ENCODE measurements around the gene TCIRG1. TPM values are rescaled to one million over a fixed set of nuclear protein-coding genes. Genes with fewer than 3 reads are reported as not detected.
"Not testable (repeated sequence)": the region's sequence is repeated elsewhere in the genome, so short reads cannot be mapped to it uniquely, and the experiment has no call there.

TCIRG1 gene
- polyA plus RNA-seq, 1 experiment: 26.5 TPM

DNA sequence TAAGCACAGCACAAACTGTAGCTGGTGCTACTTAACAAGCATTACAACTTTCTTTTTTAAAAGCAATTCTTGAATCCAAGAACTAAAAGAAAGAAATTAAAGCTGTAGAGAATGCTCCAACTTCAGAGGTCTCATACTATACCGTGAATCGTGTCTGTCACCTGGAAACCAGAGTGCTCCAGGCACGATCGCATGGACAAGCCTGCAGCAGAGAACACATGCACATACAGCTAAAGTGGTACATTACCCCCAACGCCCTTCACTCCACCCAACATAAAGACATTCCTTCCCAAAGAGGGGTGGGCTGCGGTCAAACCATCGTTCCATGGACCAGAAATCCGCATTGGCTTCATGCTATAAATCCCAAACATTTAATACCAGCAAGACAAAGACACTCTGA, 50.9 kb downstream of the TCIRG1 start:
- Histone ChIP-seq H3K27ac (ENCODE audit: low read depth, low read length) (no peak overlapping the region), H3K27me3 (ENCODE audit: control insufficient read depth, insufficient read depth, low read length) (no peaks in the 10 kb centered on the region), H3K9me3 (ENCODE audit: control insufficient read depth, insufficient read depth, low read length) (no peaks in the 10 kb centered on the region), H3K4me3 (ENCODE audit: low read depth, low read length) (no peak overlapping the region)
- ChIA-PET POLR2A (no interaction called here), CTCF (no interaction called here)
- no peak for TF ChIP-seq CTCF (IDR thresholded peaks at IDR 0.05; ENCODE audit: low read depth, low read length)
- DNase-seq (ENCODE audit: low read depth, low spot score): no peak

DNA sequence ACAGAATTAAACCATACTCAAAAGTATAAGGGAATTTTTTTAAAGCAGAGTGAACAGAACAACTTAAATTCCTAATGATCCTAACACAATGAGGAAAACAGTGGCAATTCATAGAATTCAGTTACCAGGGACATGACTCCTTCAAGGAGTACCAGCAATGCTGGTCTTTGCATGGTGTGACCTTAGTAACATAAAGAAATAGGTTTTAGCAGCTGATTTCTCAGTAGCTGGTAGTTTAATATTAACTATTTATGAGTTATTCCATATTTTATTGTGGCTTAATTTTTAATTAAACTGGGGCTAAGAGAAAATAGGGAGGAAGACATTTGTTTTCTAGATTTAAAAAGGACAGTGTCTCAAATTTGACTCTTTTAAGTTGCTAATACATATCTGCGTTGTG, 51.5 kb downstream of the TCIRG1 start:
- CTCF ChIA-PET: no interaction called here
- Histone ChIP-seq H3K9me3 (ENCODE audit: control insufficient read depth, insufficient read depth, low read length) (no peaks in the 10 kb centered on the region), H3K27me3 (ENCODE audit: control insufficient read depth, insufficient read depth, low read length) (no peaks in the 10 kb centered on the region), H3K4me3 (ENCODE audit: low read depth, low read length) (no peak overlapping the region), H3K27ac (ENCODE audit: low read depth, low read length) (no peak overlapping the region)
- DNase-seq (ENCODE audit: low read depth, low spot score): no peak
- POLR2A ChIA-PET: no interaction called here
- TF ChIP-seq CTCF (IDR thresholded peaks at IDR 0.05; ENCODE audit: low read depth, low read length): no peak

DNA sequence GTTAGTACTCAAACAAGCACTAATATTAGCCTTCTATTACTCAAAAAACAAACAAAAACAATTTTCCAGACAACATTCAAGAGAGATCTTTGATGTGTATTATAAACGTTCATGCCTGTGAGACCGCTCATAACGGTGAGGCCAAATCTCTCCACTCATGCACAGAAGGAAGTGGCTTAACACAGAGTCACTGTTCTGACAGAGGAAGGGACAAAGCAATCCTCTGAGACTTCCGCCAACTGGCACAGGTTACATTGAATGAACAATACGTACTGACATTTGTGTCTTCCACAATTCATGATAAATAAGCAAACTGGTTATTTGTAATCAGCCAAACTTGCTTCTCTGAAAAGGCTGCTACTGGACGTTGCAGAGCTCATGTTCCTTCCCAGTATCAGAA, 51.9 kb downstream of the TCIRG1 start:
- H3K27ac ChIP-seq (ENCODE audit: low read depth, low read length): no peak overlapping the region
- H3K4me3 ChIP-seq (ENCODE audit: low read depth, low read length): no peak overlapping the region
- DNase-seq (ENCODE audit: low read depth, low spot score): no peak
- no peaks in the 10 kb centered on the region for H3K27me3 ChIP-seq (ENCODE audit: control insufficient read depth, insufficient read depth, low read length)
- no peaks in the 10 kb centered on the region for H3K9me3 ChIP-seq (ENCODE audit: control insufficient read depth, insufficient read depth, low read length)
- ChIA-PET CTCF (no interaction called here), POLR2A (no interaction called here)
- TF ChIP-seq CTCF (IDR thresholded peaks at IDR 0.05; ENCODE audit: low read depth, low read length): no peak

DNA sequence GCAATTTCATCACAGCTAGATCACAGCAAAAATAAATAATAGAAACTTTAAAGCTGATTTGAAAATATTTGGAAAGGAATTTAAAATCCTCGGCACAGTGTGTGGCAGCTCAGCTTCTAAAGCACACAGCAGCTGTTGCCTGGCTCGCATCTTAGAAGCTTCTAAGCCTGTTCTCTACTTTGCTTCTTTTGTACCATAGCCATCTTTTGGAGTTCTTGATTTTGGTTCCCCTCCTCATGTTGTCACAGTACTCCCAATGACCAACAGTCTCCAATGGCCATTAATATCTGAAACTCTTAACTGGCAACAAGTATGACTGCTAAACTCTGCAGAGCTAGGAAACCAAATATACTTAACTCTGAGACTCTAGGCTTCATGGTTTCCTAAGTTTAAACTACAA, 53.6 kb downstream of the TCIRG1 start:
- Histone ChIP-seq H3K9me3 (ENCODE audit: control insufficient read depth, insufficient read depth, low read length) (no peaks in the 10 kb centered on the region), H3K27me3 (ENCODE audit: control insufficient read depth, insufficient read depth, low read length) (no peaks in the 10 kb centered on the region), H3K27ac (ENCODE audit: low read depth, low read length) (no peak overlapping the region), H3K4me3 (ENCODE audit: low read depth, low read length) (no peak overlapping the region)
- DNase-seq (ENCODE audit: low read depth, low spot score): no peak
- no peak for TF ChIP-seq CTCF (IDR thresholded peaks at IDR 0.05; ENCODE audit: low read depth, low read length)
- ChIA-PET POLR2A (no interaction called here), CTCF (interaction anchor here (1.2 kb wide), 1 partner anchor 137 kb away, joined by 3 read pairs; no protein-coding TSS in a partner anchor)

DNA sequence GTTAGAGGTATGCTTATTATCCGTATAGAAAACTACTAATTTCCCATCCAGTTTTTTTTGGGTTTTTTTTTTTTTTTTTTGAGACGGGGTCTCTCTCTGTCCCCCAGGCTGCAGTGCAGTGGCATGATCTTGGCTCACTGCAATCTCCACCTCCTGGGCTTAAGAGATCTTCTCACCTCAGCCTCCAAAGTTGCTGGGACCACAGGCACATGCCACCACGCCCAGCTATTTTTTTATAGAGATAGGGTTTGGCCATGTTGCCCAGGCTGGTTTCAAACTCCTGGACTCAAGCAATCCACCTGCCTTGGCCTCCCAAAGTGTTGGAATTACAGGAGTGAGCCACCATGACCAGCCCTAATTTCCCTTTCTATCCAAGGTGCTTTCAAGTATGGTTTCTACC, 54.1 kb downstream of the TCIRG1 start:
- H3K27ac ChIP-seq (ENCODE audit: low read depth, low read length); POLR2A ChIA-PET; H3K4me3 ChIP-seq (ENCODE audit: low read depth, low read length); H3K9me3 ChIP-seq (ENCODE audit: control insufficient read depth, insufficient read depth, low read length); H3K27me3 ChIP-seq (ENCODE audit: control insufficient read depth, insufficient read depth, low read length); DNase-seq (ENCODE audit: low read depth, low spot score): not testable (repeated sequence)
- CTCF ChIA-PET: interaction anchor here (0.7 kb wide), 1 partner anchor 99 kb away, joined by 11 read pairs; no protein-coding TSS in a partner anchor

- Histone ChIP-seq H3K27me3 (ENCODE audit: control insufficient read depth, insufficient read depth, low read length) (no peaks in the 10 kb centered on the region), H3K27ac (ENCODE audit: low read depth, low read length) (no peak overlapping the region), H3K9me3 (ENCODE audit: control insufficient read depth, insufficient read depth, low read length) (no peaks in the 10 kb centered on the region), H3K4me3 (ENCODE audit: low read depth, low read length) (no peak overlapping the region)
- TF ChIP-seq CTCF (IDR thresholded peaks at IDR 0.05; ENCODE audit: low read depth, low read length): no peak
- POLR2A ChIA-PET: no interaction called here
- CTCF ChIA-PET: interaction anchor here (0.7 kb wide), 1 partner anchor 99 kb away, joined by 11 read pairs; no protein-coding TSS in a partner anchor
- DNase-seq (ENCODE audit: low read depth, low spot score): no peak
Measured at GRCh38 chr11:68093565-68093964, 54.7 kb downstream of the TCIRG1 start.

Data from AG04450 (cell line).